H1 (cell line): Measurements from ENCODE around the gene CC2D1A.

ENCODE experiments used
- CEBPB ChIP-seq: IDR thresholded peaks from 2 replicates; pipeline ENCODE4 v1.6.1; 2012; ENCODE audit warnings: low read depth, low read length
- CHD2 ChIP-seq: IDR thresholded peaks from 2 replicates; pipeline ENCODE4 v1.6.1; 2012; ENCODE audit warnings: low read length, improper control_type of control experiment
- CTCF ChIP-seq, 3 experiments: IDR thresholded peaks; 1 replicate in 2 of 3; 2 replicates in 1 of 3; pipeline versions ENCODE4 v1.5.1 to v1.6.1; 2011; ENCODE audit warnings: low read length in 3 of 3, mild to moderate bottlenecking in 3 of 3, inconsistent platforms in 2 of 3, low read depth in 1 of 3, moderate library complexity in 1 of 3; ENCODE audit not compliant: insufficient read depth in 1 of 3; ENCODE audit errors: control extremely low read depth in 1 of 3
- EP300 ChIP-seq, 2 experiments: IDR thresholded peaks; 1 replicate in 1 of 2; 2 replicates in 1 of 2; pipeline ENCODE4 v1.6.1; 2011 to 2012; ENCODE audit warnings: low read depth in 2 of 2, low read length in 2 of 2, mild to moderate bottlenecking in 2 of 2, borderline replicate concordance in 1 of 2, inconsistent platforms in 1 of 2, moderate library complexity in 1 of 2
- POLR2A ChIP-seq, 2 experiments: IDR thresholded peaks; 1 replicate in 1 of 2; 2 replicates in 1 of 2; pipeline ENCODE4 v1.6.1; 2011; ENCODE audit warnings: low read depth in 2 of 2, low read length in 2 of 2, mild to moderate bottlenecking in 2 of 2; ENCODE audit errors: control extremely low read depth in 1 of 2
- RAD21 ChIP-seq, 2 experiments: IDR thresholded peaks in 1 of 2; conservative IDR thresholded peaks in 1 of 2; 2 replicates each; pipeline ENCODE4 v1.6.1; 2011; ENCODE audit warnings: low read depth in 2 of 2, low read length in 2 of 2, improper control_type of control experiment in 1 of 2, inconsistent platforms in 1 of 2, mild to moderate bottlenecking in 1 of 2, moderate library complexity in 1 of 2
- TAF1 ChIP-seq: IDR thresholded peaks from 2 replicates; pipeline ENCODE4 v1.6.1; 2011; ENCODE audit warnings: mild to moderate bottlenecking, low read depth, low read length
- USF2 ChIP-seq: IDR thresholded peaks from 2 replicates; pipeline ENCODE4 v1.6.1; 2011; ENCODE audit warnings: low read length, improper control_type of control experiment

- TF ChIP-seq RAD21 (IDR thresholded peaks at IDR 0.05 in 1 of 2, conservative IDR thresholded peaks at IDR 0.05 in 1 of 2; ENCODE audit: low read depth in 2 of 2, low read length in 2 of 2) (no peak), CHD2 (no peak), TAF1 (no peak), POLR2A (IDR thresholded peaks at IDR 0.05; ENCODE audit: control extremely low read depth in 1 of 2, low read depth in 2 of 2, low read length in 2 of 2) (no peak), EP300 (IDR thresholded peaks at IDR 0.05; ENCODE audit: borderline replicate concordance in 1 of 2, low read depth in 2 of 2, low read length in 2 of 2) (no peak), USF2 (no peak), CEBPB (no peak), CTCF (IDR thresholded peaks at IDR 0.05; ENCODE audit: control extremely low read depth in 1 of 3, insufficient read depth in 1 of 3, low read depth in 1 of 3, low read length in 3 of 3) (no peak)
These were observed 70.4 kb downstream of the CC2D1A start for GRCh38 chr19:13976446-13976845.
